ENCODE results near the gene KLHDC8A. TPM values are rescaled to one million over a fixed set of nuclear protein-coding genes. Genes with fewer than 3 reads are reported as not detected.

The KLHDC8A gene
- total RNA-seq, 1 experiment from 2014 or later: 0.49 TPM

DNA sequence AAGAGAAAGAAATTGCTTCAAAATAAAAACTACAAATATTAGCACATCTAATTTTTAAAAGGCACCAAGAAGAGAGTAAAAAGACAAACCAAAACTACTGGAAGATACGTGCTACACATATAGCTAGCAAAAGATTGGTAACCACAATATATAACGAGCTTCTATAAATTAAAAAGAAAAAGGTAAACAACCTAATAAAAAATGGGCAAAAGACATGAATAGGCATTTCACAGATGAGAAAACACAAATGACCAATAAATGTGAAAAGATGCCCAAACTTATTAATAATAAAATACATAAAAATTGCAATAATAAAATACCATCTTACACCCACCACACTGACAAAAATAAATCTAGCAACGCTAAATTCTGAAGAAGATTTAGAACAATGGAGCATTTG, 38.9 kb upstream of the KLHDC8A start (continued):
- no peak for TF ChIP-seq FOSL1 (IDR thresholded peaks at IDR 0.05; ENCODE audit: low read depth)
- TF ChIP-seq POLR2AphosphoS5 (IDR thresholded peaks at IDR 0.05; ENCODE audit: low read depth, low read length): no peak
- TF ChIP-seq SRF (IDR thresholded peaks at IDR 0.05; ENCODE audit: low read depth): no peak
- no peak for TF ChIP-seq ZNF274 (IDR thresholded peaks at IDR 0.05; ENCODE audit: low read depth, low read length)
- TF ChIP-seq EGR1 (IDR thresholded peaks at IDR 0.05; ENCODE audit: low read depth): no peak
- TF ChIP-seq SP1 (IDR thresholded peaks at IDR 0.05; ENCODE audit: low read depth): no peak
- TF ChIP-seq TCF7L2 (IDR thresholded peaks at IDR 0.05; ENCODE audit: borderline replicate concordance, extremely low read depth, insufficient read depth, insufficient read length): no peak
- TF ChIP-seq, protein P1, sequence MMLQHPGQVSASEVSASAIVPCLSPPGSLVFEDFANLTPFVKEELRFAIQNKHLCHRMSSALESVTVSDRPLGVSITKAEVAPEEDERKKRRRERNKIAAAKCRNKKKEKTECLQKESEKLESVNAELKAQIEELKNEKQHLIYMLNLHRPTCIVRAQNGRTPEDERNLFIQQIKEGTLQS (IDR thresholded peaks at IDR 0.05): no peak
- TF ChIP-seq CBX3 (IDR thresholded peaks at IDR 0.05; ENCODE audit: low read depth): no peak
- no peak for TF ChIP-seq YY1 (IDR thresholded peaks at IDR 0.05; ENCODE audit: extremely low read depth, insufficient replicate concordance, low read depth, low read length)
- TF ChIP-seq CEBPB (IDR thresholded peaks at IDR 0.05; ENCODE audit: low read depth): no peak

GRCh38 chr1:205392650-205393049, 35.9 kb upstream of the KLHDC8A start:
- no peaks in the 10 kb centered on the region for H3K79me2 ChIP-seq (ENCODE audit: insufficient read depth, low read length)
- no peaks in the 10 kb centered on the region for H3K36me3 ChIP-seq (ENCODE audit: control insufficient read depth in 1 of 2, insufficient read depth in 2 of 2, low read length in 2 of 2)
- H3K4me3 ChIP-seq (replicated peaks in 1 of 2; ENCODE audit: low read depth in 1 of 2, low read length in 2 of 2): no peak overlapping the region
- ATAC-seq (no peak), DNase-seq (ENCODE audit: low read depth, low spot score) (no peak)
- no TSS peak for BruUV-seq (replicated peaks)
- no peaks in the 10 kb centered on the region for H3K9me2 ChIP-seq (ENCODE audit: insufficient read depth)
- POLR2A ChIA-PET: no interaction called here
- no peak overlapping the region for H3K27ac ChIP-seq (ENCODE audit: low read depth, low read length)
- no peaks in the 10 kb centered on the region for H3K9me3 ChIP-seq (ENCODE audit: control insufficient read depth in 1 of 2, insufficient read depth in 1 of 2, low read depth in 1 of 2, low read length in 2 of 2)
- no peak overlapping the region for H3K9ac ChIP-seq (ENCODE audit: low read length)
- H3K4me1 ChIP-seq (ENCODE audit: control insufficient read depth in 1 of 2, insufficient read depth in 2 of 2, low read length in 2 of 2): peaks cover 0 to 6% of the 10 kb centered on the region in 2 experiments; a peak in 2 of 4 replicates
- intact Hi-C loops (cut with micrococcal nuclease): no loop called here
- RAD21 ChIA-PET (ENCODE audit: low non-redundant PET in 1 of 2, low total read pairs in 2 of 2, uncharacterized antibody in 2 of 2, unreplicated experiment in 2 of 2): no interaction called here
- no peak overlapping the region for H2AFZ ChIP-seq (ENCODE audit: low read depth, low read length, poor library complexity, severe bottlenecking)
- no peaks in the 10 kb centered on the region for H4K20me1 ChIP-seq (ENCODE audit: insufficient read depth)
- H3K4me2 ChIP-seq (ENCODE audit: low read length): no peak overlapping the region
- no peaks in the 10 kb centered on the region for H3K27me3 ChIP-seq (ENCODE audit: insufficient read depth, low read length)
- CTCF ChIA-PET: no interaction called here
- TF ChIP-seq CTCF (IDR thresholded peaks at IDR 0.05 in 2 of 3, conservative IDR thresholded peaks at IDR 0.05 in 1 of 3; ENCODE audit: borderline replicate concordance in 1 of 3, insufficient read depth in 1 of 3, low read depth in 2 of 3, low read length in 2 of 3) (no peak), SP1 (IDR thresholded peaks at IDR 0.05; ENCODE audit: low read depth) (no peak), EZH2 (IDR thresholded peaks at IDR 0.05) (no peak), RAD21 (IDR thresholded peaks at IDR 0.05; ENCODE audit: low read depth) (no peak), YY1 (IDR thresholded peaks at IDR 0.05; ENCODE audit: extremely low read depth, insufficient replicate concordance, low read depth, low read length) (no peak), TCF7L2 (IDR thresholded peaks at IDR 0.05; ENCODE audit: borderline replicate concordance, extremely low read depth, insufficient read depth, insufficient read length) (no peak), POLR2AphosphoS5 (IDR thresholded peaks at IDR 0.05; ENCODE audit: low read depth, low read length) (no peak)
- TF ChIP-seq, protein P2, sequence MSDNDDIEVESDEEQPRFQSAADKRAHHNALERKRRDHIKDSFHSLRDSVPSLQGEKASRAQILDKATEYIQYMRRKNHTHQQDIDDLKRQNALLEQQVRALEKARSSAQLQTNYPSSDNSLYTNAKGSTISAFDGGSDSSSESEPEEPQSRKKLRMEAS (IDR thresholded peaks at IDR 0.05): no peak
- TF ChIP-seq, protein P3, sequence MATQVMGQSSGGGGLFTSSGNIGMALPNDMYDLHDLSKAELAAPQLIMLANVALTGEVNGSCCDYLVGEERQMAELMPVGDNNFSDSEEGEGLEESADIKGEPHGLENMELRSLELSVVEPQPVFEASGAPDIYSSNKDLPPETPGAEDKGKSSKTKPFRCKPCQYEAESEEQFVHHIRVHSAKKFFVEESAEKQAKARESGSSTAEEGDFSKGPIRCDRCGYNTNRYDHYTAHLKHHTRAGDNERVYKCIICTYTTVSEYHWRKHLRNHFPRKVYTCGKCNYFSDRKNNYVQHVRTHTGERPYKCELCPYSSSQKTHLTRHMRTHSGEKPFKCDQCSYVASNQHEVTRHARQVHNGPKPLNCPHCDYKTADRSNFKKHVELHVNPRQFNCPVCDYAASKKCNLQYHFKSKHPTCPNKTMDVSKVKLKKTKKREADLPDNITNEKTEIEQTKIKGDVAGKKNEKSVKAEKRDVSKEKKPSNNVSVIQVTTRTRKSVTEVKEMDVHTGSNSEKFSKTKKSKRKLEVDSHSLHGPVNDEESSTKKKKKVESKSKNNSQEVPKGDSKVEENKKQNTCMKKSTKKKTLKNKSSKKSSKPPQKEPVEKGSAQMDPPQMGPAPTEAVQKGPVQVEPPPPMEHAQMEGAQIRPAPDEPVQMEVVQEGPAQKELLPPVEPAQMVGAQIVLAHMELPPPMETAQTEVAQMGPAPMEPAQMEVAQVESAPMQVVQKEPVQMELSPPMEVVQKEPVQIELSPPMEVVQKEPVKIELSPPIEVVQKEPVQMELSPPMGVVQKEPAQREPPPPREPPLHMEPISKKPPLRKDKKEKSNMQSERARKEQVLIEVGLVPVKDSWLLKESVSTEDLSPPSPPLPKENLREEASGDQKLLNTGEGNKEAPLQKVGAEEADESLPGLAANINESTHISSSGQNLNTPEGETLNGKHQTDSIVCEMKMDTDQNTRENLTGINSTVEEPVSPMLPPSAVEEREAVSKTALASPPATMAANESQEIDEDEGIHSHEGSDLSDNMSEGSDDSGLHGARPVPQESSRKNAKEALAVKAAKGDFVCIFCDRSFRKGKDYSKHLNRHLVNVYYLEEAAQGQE (IDR thresholded peaks at IDR 0.05; ENCODE audit: low read depth): no peak
- TF ChIP-seq, protein P4, sequence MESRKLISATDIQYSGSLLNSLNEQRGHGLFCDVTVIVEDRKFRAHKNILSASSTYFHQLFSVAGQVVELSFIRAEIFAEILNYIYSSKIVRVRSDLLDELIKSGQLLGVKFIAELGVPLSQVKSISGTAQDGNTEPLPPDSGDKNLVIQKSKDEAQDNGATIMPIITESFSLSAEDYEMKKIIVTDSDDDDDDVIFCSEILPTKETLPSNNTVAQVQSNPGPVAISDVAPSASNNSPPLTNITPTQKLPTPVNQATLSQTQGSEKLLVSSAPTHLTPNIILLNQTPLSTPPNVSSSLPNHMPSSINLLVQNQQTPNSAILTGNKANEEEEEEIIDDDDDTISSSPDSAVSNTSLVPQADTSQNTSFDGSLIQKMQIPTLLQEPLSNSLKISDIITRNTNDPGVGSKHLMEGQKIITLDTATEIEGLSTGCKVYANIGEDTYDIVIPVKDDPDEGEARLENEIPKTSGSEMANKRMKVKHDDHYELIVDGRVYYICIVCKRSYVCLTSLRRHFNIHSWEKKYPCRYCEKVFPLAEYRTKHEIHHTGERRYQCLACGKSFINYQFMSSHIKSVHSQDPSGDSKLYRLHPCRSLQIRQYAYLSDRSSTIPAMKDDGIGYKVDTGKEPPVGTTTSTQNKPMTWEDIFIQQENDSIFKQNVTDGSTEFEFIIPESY (IDR thresholded peaks at IDR 0.05; ENCODE audit: extremely low read depth, insufficient replicate concordance, low read length): no peak
